ENCODE results near the gene NBR1. TPM values are rescaled to one million over a fixed set of nuclear protein-coding genes. Genes with fewer than 3 reads are reported as not detected.
"Not testable (repeated sequence)": the region's sequence is repeated elsewhere in the genome, so short reads cannot be mapped to it uniquely, and the experiment has no call there.

Gene NBR1
- total RNA-seq, 1 donor from 2014 or later = 80.4 TPM

GRCh38 chr17:43226393-43226792 lies 55.4 kb downstream of the NBR1 start:
- H3K4me1 ChIP-seq = no peaks in the 10 kb centered on the region
- no peak overlapping the region for H3K27ac ChIP-seq
- DNase-seq = peak; percentile 30
- no peaks in the 10 kb centered on the region for H3K9me3 ChIP-seq
- H3K27me3 ChIP-seq = no peaks in the 10 kb centered on the region
- no peak for ATAC-seq
- TF ChIP-seq CTCF (IDR thresholded peaks at IDR 0.05) = no peak
- intact Hi-C loops (cut with DNase I) = no loop called here
- H3K4me3 ChIP-seq = no peak overlapping the region
- H3K36me3 ChIP-seq = peaks cover 7% of the 10 kb centered on the region

GRCh38 chr17:43228020-43228782 lies 57.2 kb downstream of the NBR1 start, which contains the start of gene CCDC200:
Gene CCDC200, minus strand, starts transcription at chr17:43228623. Its CDS starts 69 bp downstream, at chr17:43228554.
- ATAC-seq = peak; percentile 32
- H3K9me3 ChIP-seq; H3K27ac ChIP-seq; H3K4me3 ChIP-seq; intact Hi-C loops (cut with DNase I); H3K4me1 ChIP-seq; H3K27me3 ChIP-seq; H3K36me3 ChIP-seq; DNase-seq: not testable (repeated sequence)

- H3K9me3 ChIP-seq; H3K27ac ChIP-seq; H3K36me3 ChIP-seq; H3K4me1 ChIP-seq; intact Hi-C loops (cut with DNase I); H3K4me3 ChIP-seq; H3K27me3 ChIP-seq: not testable (repeated sequence)
- DNase-seq = peak; percentile 29
- peak; percentile 60 for ATAC-seq
These were observed 60.4 kb downstream of the NBR1 start for GRCh38 chr17:43231205-43232020.

GRCh38 chr17:43232021-43232699 lies 61.1 kb downstream of the NBR1 start:
- H3K36me3 ChIP-seq; H3K27me3 ChIP-seq; H3K4me3 ChIP-seq; H3K27ac ChIP-seq; H3K9me3 ChIP-seq; ATAC-seq; H3K4me1 ChIP-seq; intact Hi-C loops (cut with DNase I): not testable (repeated sequence)
- peak; percentile 62 for DNase-seq

GRCh38 chr17:43233263-43233662 lies 62.2 kb downstream of the NBR1 start:
- H3K36me3 ChIP-seq; H3K27ac ChIP-seq; DNase-seq; H3K9me3 ChIP-seq; H3K4me1 ChIP-seq; H3K4me3 ChIP-seq; intact Hi-C loops (cut with DNase I); ATAC-seq; H3K27me3 ChIP-seq: not testable (repeated sequence)

- intact Hi-C loops (cut with DNase I); H3K27me3 ChIP-seq; H3K4me3 ChIP-seq; H3K9me3 ChIP-seq; ATAC-seq; DNase-seq; H3K4me1 ChIP-seq; H3K36me3 ChIP-seq; H3K27ac ChIP-seq: not testable (repeated sequence)
These were observed 62.9 kb downstream of the NBR1 start, which contains the start of gene RNU2-1 for GRCh38 chr17:43233877-43234276. Gene RNU2-1, minus strand, starts transcription at chr17:43233977.

- ATAC-seq; intact Hi-C loops (cut with DNase I); H3K27ac ChIP-seq; H3K4me1 ChIP-seq; H3K9me3 ChIP-seq; H3K36me3 ChIP-seq; DNase-seq; H3K4me3 ChIP-seq; H3K27me3 ChIP-seq: not testable (repeated sequence)
These were observed 68.6 kb downstream of the NBR1 start for GRCh38 chr17:43239597-43239996.

- not testable (repeated sequence) for DNase-seq
These were observed 69.8 kb downstream of the NBR1 start for GRCh38 chr17:43240596-43241352.

GRCh38 chr17:43246456-43246855 lies 75.4 kb downstream of the NBR1 start:
- intact Hi-C loops (cut with DNase I); ATAC-seq; H3K4me1 ChIP-seq; H3K9me3 ChIP-seq; H3K36me3 ChIP-seq; H3K27me3 ChIP-seq; H3K4me3 ChIP-seq; DNase-seq: not testable (repeated sequence)
- peak overlapping the region; percentile 68 for H3K27ac ChIP-seq

More at GRCh38 chr17:43240596-43241352, 69.8 kb downstream of the NBR1 start:
- H3K27ac ChIP-seq; ATAC-seq; H3K4me1 ChIP-seq; H3K27me3 ChIP-seq; H3K9me3 ChIP-seq; H3K4me3 ChIP-seq; H3K36me3 ChIP-seq; intact Hi-C loops (cut with DNase I): not testable (repeated sequence)

Measured in upper lobe of right lung (tissue), 1 donor.